ENCODE results near the gene RUNX2.

RUNX2 gene

GRCh38 chr6:45698046-45698445 lies 369.9 kb downstream of the RUNX2 start:
- Histone ChIP-seq H3K9me2 (ENCODE audit: low read depth, low read length) (no peaks in the 10 kb centered on the region), H3K79me2 (ENCODE audit: insufficient read depth, low read length) (no peaks in the 10 kb centered on the region), H3K4me2 (ENCODE audit: low read length) (no peak overlapping the region), H3K4me1 (ENCODE audit: insufficient read depth, low read length, severe bottlenecking) (no peaks in the 10 kb centered on the region), H4K20me1 (ENCODE audit: insufficient read depth, low read length) (no peaks in the 10 kb centered on the region), H3K9me3 (ENCODE audit: low read length) (no peaks in the 10 kb centered on the region), H3F3A (ENCODE audit: insufficient read depth, low read length) (no peaks in the 10 kb centered on the region), H3K27ac (ENCODE audit: low read depth, low read length, poor library complexity, severe bottlenecking) (no peak overlapping the region), H3K4me3 (ENCODE audit: low read depth, low read length, poor library complexity, severe bottlenecking) (no peak overlapping the region), H3K36me3 (ENCODE audit: insufficient read depth, low read length) (no peaks in the 10 kb centered on the region), H3K27me3 (ENCODE audit: insufficient read depth, low read length) (peaks cover 5% of the 10 kb centered on the region; the same call in 1 of the 2 replicates), H2AFZ (ENCODE audit: low read length) (no peak overlapping the region), H3K9ac (ENCODE audit: low read length) (no peak overlapping the region)
- TF ChIP-seq CTCF (IDR thresholded peaks at IDR 0.05; ENCODE audit: low read length), result no peak
- TF ChIP-seq EZH2 (IDR thresholded peaks at IDR 0.05; ENCODE audit: borderline replicate concordance, low read length), result no peak

GRCh38 chr6:45699663-45700062 lies 371.5 kb downstream of the RUNX2 start:
- Histone ChIP-seq H3K27ac (ENCODE audit: low read depth, low read length, poor library complexity, severe bottlenecking) (no peak overlapping the region), H3K9me3 (ENCODE audit: low read length) (no peaks in the 10 kb centered on the region), H3K4me3 (ENCODE audit: low read depth, low read length, poor library complexity, severe bottlenecking) (no peak overlapping the region), H3K9me2 (ENCODE audit: low read depth, low read length) (no peaks in the 10 kb centered on the region), H2AFZ (ENCODE audit: low read length) (no peak overlapping the region), H3K4me2 (ENCODE audit: low read length) (no peak overlapping the region), H3K36me3 (ENCODE audit: insufficient read depth, low read length) (no peaks in the 10 kb centered on the region), H3F3A (ENCODE audit: insufficient read depth, low read length) (no peaks in the 10 kb centered on the region), H4K20me1 (ENCODE audit: insufficient read depth, low read length) (no peaks in the 10 kb centered on the region), H3K79me2 (ENCODE audit: insufficient read depth, low read length) (no peaks in the 10 kb centered on the region), H3K9ac (ENCODE audit: low read length) (no peak overlapping the region), H3K27me3 (ENCODE audit: insufficient read depth, low read length) (peaks cover 5% of the 10 kb centered on the region; the same call in 1 of the 2 replicates), H3K4me1 (ENCODE audit: insufficient read depth, low read length, severe bottlenecking) (no peaks in the 10 kb centered on the region)
- TF ChIP-seq EZH2 (IDR thresholded peaks at IDR 0.05; ENCODE audit: borderline replicate concordance, low read length) (no peak), CTCF (IDR thresholded peaks at IDR 0.05; ENCODE audit: low read length) (no peak)

- H3K9me2 ChIP-seq (ENCODE audit: low read depth, low read length), result no peaks in the 10 kb centered on the region
- no peaks in the 10 kb centered on the region for H3K4me1 ChIP-seq (ENCODE audit: insufficient read depth, low read length, severe bottlenecking)
- no peak overlapping the region for H2AFZ ChIP-seq (ENCODE audit: low read length)
- no peaks in the 10 kb centered on the region for H4K20me1 ChIP-seq (ENCODE audit: insufficient read depth, low read length)
- no peaks in the 10 kb centered on the region for H3K36me3 ChIP-seq (ENCODE audit: insufficient read depth, low read length)
- H3K9me3 ChIP-seq (ENCODE audit: low read length), result no peaks in the 10 kb centered on the region
- peaks cover 5% of the 10 kb centered on the region; the same call in 1 of the 2 replicates for H3K27me3 ChIP-seq (ENCODE audit: insufficient read depth, low read length)
- no peak overlapping the region for H3K4me3 ChIP-seq (ENCODE audit: low read depth, low read length, poor library complexity, severe bottlenecking)
- H3K79me2 ChIP-seq (ENCODE audit: insufficient read depth, low read length), result no peaks in the 10 kb centered on the region
- no peak overlapping the region for H3K4me2 ChIP-seq (ENCODE audit: low read length)
- H3K27ac ChIP-seq (ENCODE audit: low read depth, low read length, poor library complexity, severe bottlenecking), result no peak overlapping the region
- H3F3A ChIP-seq (ENCODE audit: insufficient read depth, low read length), result no peaks in the 10 kb centered on the region
- TF ChIP-seq CTCF (IDR thresholded peaks at IDR 0.05; ENCODE audit: low read length) (no peak), EZH2 (IDR thresholded peaks at IDR 0.05; ENCODE audit: borderline replicate concordance, low read length) (no peak)
- H3K9ac ChIP-seq (ENCODE audit: low read length), result no peak overlapping the region
Measured at GRCh38 chr6:45702849-45703739, 375.0 kb downstream of the RUNX2 start.

All from OCI-LY1 (cell line).